Stimulated activated CD8-positive, alpha-beta memory T cell treated with anti-CD3 and anti-CD28 coated beads, Interleukin-7, amount 100 ng/mL, for 24 hours (primary cell): ENCODE measurements around the gene SEC24D.
"Not testable (repeated sequence)": the region's sequence is repeated elsewhere in the genome, so short reads cannot be mapped to it uniquely, and the experiment has no call there.

ENCODE experiments used
- DNase-seq: peaks from one replicate; pipeline ENCODE4 v3.0.0-alpha.2; 2020; ENCODE audit warnings: low read depth

Gene SEC24D

GRCh38 chr4:118835571-118836300 lies at the start of gene SEC24D:
Gene SEC24D (minus strand): TSS chr4:118836126. CDS start chr4:118833696, 2,430 bp downstream.
- peak; percentile 58 for DNase-seq

GRCh38 chr4:118884716-118885115 lies 48.8 kb upstream of the SEC24D start:
- no peak for DNase-seq

GRCh38 chr4:118883861-118884260 lies 47.9 kb upstream of the SEC24D start:
- DNase-seq: no peak

- no peak for DNase-seq
These were observed 45.7 kb upstream of the SEC24D start for GRCh38 chr4:118881512-118882146.

GRCh38 chr4:118879409-118879808 lies 43.5 kb upstream of the SEC24D start:
- no peak for DNase-seq

- DNase-seq: not testable (repeated sequence)
These were observed 42.6 kb upstream of the SEC24D start for GRCh38 chr4:118878507-118878906.

GRCh38 chr4:118877797-118878196 lies 41.9 kb upstream of the SEC24D start:
- DNase-seq: no peak

GRCh38 chr4:118872181-118872580 lies 36.3 kb upstream of the SEC24D start:
- DNase-seq: no peak

- DNase-seq: no peak
These were observed 33.9 kb upstream of the SEC24D start for GRCh38 chr4:118869808-118870342.

- no peak for DNase-seq
These were observed 31.6 kb upstream of the SEC24D start for GRCh38 chr4:118867311-118868067.

GRCh38 chr4:118866442-118866841 lies 30.5 kb upstream of the SEC24D start:
- DNase-seq: no peak

- DNase-seq: no peak
These were observed 29.3 kb upstream of the SEC24D start for GRCh38 chr4:118865091-118865708.

GRCh38 chr4:118858779-118859178 lies 22.9 kb upstream of the SEC24D start:
- no peak for DNase-seq

GRCh38 chr4:118857760-118858159 lies 21.8 kb upstream of the SEC24D start:
- DNase-seq: no peak

GRCh38 chr4:118850488-118851173 lies 14.7 kb upstream of the SEC24D start:
- DNase-seq: no peak

GRCh38 chr4:118849867-118850487 lies 14.1 kb upstream of the SEC24D start:
- no peak for DNase-seq

- DNase-seq: no peak
These were observed 13.0 kb upstream of the SEC24D start for GRCh38 chr4:118848901-118849300.

GRCh38 chr4:118848242-118848641 lies 12.3 kb upstream of the SEC24D start:
- DNase-seq: no peak

- DNase-seq: no peak
These were observed 11.1 kb upstream of the SEC24D start for GRCh38 chr4:118846979-118847378.

- DNase-seq: no peak
These were observed 9.7 kb upstream of the SEC24D start for GRCh38 chr4:118845552-118846050.

GRCh38 chr4:118843237-118843636 lies 7.3 kb upstream of the SEC24D start:
- no peak for DNase-seq
